GM12878 (cell line): ENCODE data around the gene ABCA7. TPM values are rescaled to one million over a fixed set of nuclear protein-coding genes. Genes with fewer than 3 reads are reported as not detected.

Experiments used
- BCL3 ChIP-seq: IDR thresholded peaks from 2 replicates; pipeline ENCODE4 v1.6.1; 2011; ENCODE audit warnings: borderline replicate concordance, low read depth, mild to moderate bottlenecking, moderate library complexity, low read length; ENCODE audit not compliant: insufficient read depth, poor library complexity, severe bottlenecking
- BHLHE40 ChIP-seq, 2 experiments: fragments of 450-650 bp in 1 of 2; IDR thresholded peaks; 2 replicates each; pipeline ENCODE4 v1.6.1; 2011 to 2017; ENCODE audit warnings: low read depth in 2 of 2, borderline replicate concordance in 1 of 2, improper control_type of control experiment in 1 of 2, low read length in 1 of 2, mild to moderate bottlenecking in 1 of 2
- CEBPZ ChIP-seq: fragments of 150-350 bp; IDR thresholded peaks from 2 replicates; pipeline ENCODE4 v1.6.1; 2016; ENCODE audit warnings: low read depth, low read length
- CHD1 ChIP-seq: IDR thresholded peaks from 2 replicates; pipeline ENCODE4 v1.6.1; 2012; ENCODE audit warnings: low read depth, low read length, improper control_type of control experiment
- CHD2 ChIP-seq: IDR thresholded peaks from 2 replicates; pipeline ENCODE4 v1.6.1; 2011; ENCODE audit warnings: low read depth, low read length, improper control_type of control experiment, borderline replicate concordance
- CREB1 ChIP-seq: IDR thresholded peaks from 2 replicates; pipeline ENCODE4 v1.6.1; 2012; ENCODE audit warnings: low read depth, mild to moderate bottlenecking, inconsistent platforms
- EP300 ChIP-seq, 2 experiments: fragments of 150-350 bp in 1 of 2; IDR thresholded peaks; 2 replicates each; pipeline ENCODE4 v1.6.1; 2011 to 2012; ENCODE audit warnings: low read depth in 2 of 2, low read length in 2 of 2, borderline replicate concordance in 1 of 2, improper control_type of control experiment in 1 of 2, inconsistent platforms in 1 of 2; ENCODE audit not compliant: control insufficient read depth in 1 of 2
- HCFC1 ChIP-seq: fragments of 150-350 bp; IDR thresholded peaks from 2 replicates; pipeline ENCODE4 v1.6.1; 2014; ENCODE audit warnings: low read length
- HDGF ChIP-seq: fragments of 450-650 bp; IDR thresholded peaks from 2 replicates; pipeline ENCODE4 v1.6.1; 2016; ENCODE audit warnings: antibody characterized with exemption
- IKZF2 ChIP-seq, 2 experiments: fragments of 450-650 bp; IDR thresholded peaks; 2 replicates each; pipeline ENCODE4 v1.6.1; 2017; ENCODE audit warnings: mild to moderate bottlenecking in 2 of 2, moderate library complexity in 2 of 2
- MTA2 ChIP-seq: fragments of 450-650 bp; IDR thresholded peaks from 2 replicates; pipeline ENCODE4 v1.6.1; 2016; ENCODE audit warnings: low read depth, mild to moderate bottlenecking, moderate library complexity
- MXI1 ChIP-seq: fragments of 150-350 bp; IDR thresholded peaks from 2 replicates; pipeline ENCODE4 v1.6.1; 2011; ENCODE audit warnings: low read depth, mild to moderate bottlenecking, inconsistent platforms, low read length, improper control_type of control experiment
- NBN ChIP-seq: fragments of 450-650 bp; IDR thresholded peaks from 2 replicates; pipeline ENCODE4 v1.6.1; 2016
- NFYB ChIP-seq: IDR thresholded peaks from 2 replicates; pipeline ENCODE4 v1.6.1; 2011; ENCODE audit warnings: low read depth, mild to moderate bottlenecking, low read length, improper control_type of control experiment, moderate library complexity; ENCODE audit not compliant: insufficient read depth
- NKRF ChIP-seq: fragments of 450-650 bp; conservative IDR thresholded peaks from 2 replicates; pipeline ENCODE4 v1.6.1; 2017; ENCODE audit warnings: mild to moderate bottlenecking, moderate library complexity
- NR2C2 ChIP-seq: IDR thresholded peaks from 2 replicates; pipeline ENCODE4 v1.6.1; 2011; ENCODE audit warnings: borderline replicate concordance, low read depth; ENCODE audit not compliant: control insufficient read depth, insufficient read length
- POLR2A ChIP-seq: IDR thresholded peaks from 2 replicates; pipeline ENCODE4 v1.6.1; 2011; ENCODE audit warnings: low read depth, mild to moderate bottlenecking, low read length
- POLR2AphosphoS5 ChIP-seq: IDR thresholded peaks from 2 replicates; pipeline ENCODE4 v1.6.1; 2011; ENCODE audit warnings: mild to moderate bottlenecking, low read length, inconsistent platforms
- SIN3A ChIP-seq: IDR thresholded peaks from 2 replicates; pipeline ENCODE4 v1.6.1; 2012; ENCODE audit warnings: low read depth, low read length, improper control_type of control experiment
- SIX5 ChIP-seq: IDR thresholded peaks from 2 replicates; pipeline ENCODE4 v1.6.1; 2011; ENCODE audit warnings: mild to moderate bottlenecking, low read depth, low read length, moderate library complexity; ENCODE audit not compliant: severe bottlenecking
- TAF1 ChIP-seq: IDR thresholded peaks from 2 replicates; pipeline ENCODE4 v1.6.1; 2011; ENCODE audit warnings: mild to moderate bottlenecking, low read depth, low read length, borderline replicate concordance
- WRNIP1 ChIP-seq: IDR thresholded peaks from 2 replicates; pipeline ENCODE4 v1.6.1; 2011; ENCODE audit warnings: low read depth, low read length, improper control_type of control experiment, borderline replicate concordance
- YY1 ChIP-seq: IDR thresholded peaks from 2 replicates; pipeline ENCODE4 v1.6.1; 2011; ENCODE audit warnings: low read depth, mild to moderate bottlenecking, low read length
- ZBED1 ChIP-seq: IDR thresholded peaks from 2 replicates; pipeline ENCODE4 v1.6.1; 2016; ENCODE audit warnings: borderline replicate concordance
- polyA plus RNA-seq, 11 experiments: library from polyadenylated mRNA; depleted of rRNA in 4 of 11; unstranded in 6 of 11; stranded (reverse) in 5 of 11; fragments of >200 nt; fragmentation: Nextera tagmentation in 4 of 11; fragmentation: Illumina TruSeq in 1 of 11; extraction: Ambion mirVana in 4 of 11; extraction: Trizol in 1 of 11; gene quantifications; 1 replicate in 1 of 11; 2 replicates in 10 of 11; pipeline versions ENCODE4 v1.2.1 to v1.2.3, GENCODE V29; 2011 to 2016; ENCODE audit warnings: inconsistent platforms in 2 of 11, missing spikeins in 2 of 11, low read depth in 1 of 11
- total RNA-seq, 4 experiments: library from RNA; depleted of rRNA in 3 of 4; stranded (reverse); fragments of >200 nt in 3 of 4; fragmentation: Illumina TruSeq in 1 of 4; extraction: Trizol in 1 of 4; gene quantifications; 2 replicates each; pipeline versions ENCODE4 v1.2.1 to v1.2.3, GENCODE V29; 2013 to 2021

ABCA7 gene
- total and polyA plus RNA-seq, 10 of the 15 experiments (the other 5 are each of a cell fraction or from before 2014, with no cell fraction given): 1.0 to 49.5 (median 14.8) TPM

GRCh38 chr19:1039646-1040475 is at the start of gene ABCA7 (continued):
- TF ChIP-seq HCFC1 (peak; percentile 32; the same call in 1 of the 2 replicates), CHD1 (peak; percentile 79; the same call in 1 of the 2 replicates), BCL3 (peak; percentile 77), NFYB (peak; percentile 92), CHD2 (peak; percentile 94), MXI1 (peak; percentile 38; the same call in 1 of the 2 replicates), YY1 (peak; percentile 61), BHLHE40 (IDR thresholded peaks at IDR 0.05; ENCODE audit: borderline replicate concordance in 1 of 2, low read depth in 2 of 2, low read length in 1 of 2) (peak; percentile 39 to 61; a peak in 2 of 4 replicates), HDGF (peak; percentile 80), NBN (0 out of 2 replicates have a peak, but pooled peaks have one; percentile 18), MTA2 (no peak), IKZF2 (IDR thresholded peaks at IDR 0.05) (no peak; a peak in 1 of 4 replicates), CREB1 (peak; percentile 74; the same call in 1 of the 2 replicates), NR2C2 (no peak), TAF1 (peak; percentile 39; the same call in 1 of the 2 replicates), POLR2A (peak; percentile 94), POLR2AphosphoS5 (peak; percentile 29; the same call in 1 of the 2 replicates), CEBPZ (0 out of 2 replicates have a peak, but pooled peaks have one; percentile 38), NKRF (peak; percentile 48), EP300 (IDR thresholded peaks at IDR 0.05; ENCODE audit: borderline replicate concordance in 1 of 2, control insufficient read depth in 1 of 2, low read depth in 2 of 2, low read length in 2 of 2) (no peak), ZBED1 (peak; percentile 50; the same call in 1 of the 2 replicates), SIN3A (peak; percentile 51; the same call in 1 of the 2 replicates), WRNIP1 (no peak), SIX5 (no peak)
